GM18498 (cell line): ENCODE measurements around the gene BDKRB2.

Source experiments
- ATAC-seq: cut with Tn5 transposase; IDR thresholded peaks from one replicate; pipeline ENCODE4 v1.9.1; 2021; ENCODE audit warnings: mild to moderate bottlenecking, moderate library complexity; ENCODE audit not compliant: unreplicated experiment

The BDKRB2 gene

GRCh38 chr14:96204151-96205058 lies at the start of gene BDKRB2:
BDKRB2 (plus strand) TSS chr14:96204839; CDS start chr14:96237108, 32,269 bp downstream.
- ATAC-seq, result no peak

- ATAC-seq, result no peak
Measured at GRCh38 chr14:96154900-96155299, 49.7 kb upstream of the BDKRB2 start.

GRCh38 chr14:96156804-96157760 lies 47.6 kb upstream of the BDKRB2 start:
- ATAC-seq, result no peak

- ATAC-seq, result no peak
Measured at GRCh38 chr14:96158735-96159134, 45.9 kb upstream of the BDKRB2 start.

- ATAC-seq, result no peak
Measured at GRCh38 chr14:96160076-96160912, 44.3 kb upstream of the BDKRB2 start.

- no peak for ATAC-seq
Measured at GRCh38 chr14:96160913-96161310, 43.7 kb upstream of the BDKRB2 start.

GRCh38 chr14:96161636-96162035 lies 43.0 kb upstream of the BDKRB2 start:
- ATAC-seq, result no peak

GRCh38 chr14:96162265-96162664 lies 42.4 kb upstream of the BDKRB2 start:
- ATAC-seq, result no peak

- no peak for ATAC-seq
Measured at GRCh38 chr14:96162741-96163140, 41.9 kb upstream of the BDKRB2 start.

- no peak for ATAC-seq
Measured at GRCh38 chr14:96164861-96165490, 39.7 kb upstream of the BDKRB2 start.

- no peak for ATAC-seq
Measured at GRCh38 chr14:96165493-96166436, 38.9 kb upstream of the BDKRB2 start.

- no peak for ATAC-seq
Measured at GRCh38 chr14:96166461-96167223, 38.0 kb upstream of the BDKRB2 start.

- no peak for ATAC-seq
Measured at GRCh38 chr14:96167224-96168148, 37.2 kb upstream of the BDKRB2 start.

- ATAC-seq, result no peak
Measured at GRCh38 chr14:96168581-96168980, 36.1 kb upstream of the BDKRB2 start.

GRCh38 chr14:96170961-96171592 lies 33.6 kb upstream of the BDKRB2 start:
- no peak for ATAC-seq

- ATAC-seq, result no peak
Measured at GRCh38 chr14:96173636-96174475, 30.8 kb upstream of the BDKRB2 start.
